ENCODE data around the gene RNASE7. TPM values are rescaled to one million over a fixed set of nuclear protein-coding genes. Genes with fewer than 3 reads are reported as not detected.

Gene RNASE7
- total RNA-seq, 2 donors from 2014 or later = 1.0 TPM; not detected in 1

- peak; percentile 1 for ATAC-seq
- intact Hi-C loops (cut with DNase I) = no loop called here
- TF ChIP-seq POLR2A (IDR thresholded peaks at IDR 0.05) (no peak), CTCF (IDR thresholded peaks at IDR 0.05) (no peak)
- 84 to 86% methylated on average over 36 to 41 of the region's 42 CpGs for WGBS, 2 donors
- DNase-seq = no peak
- H3K4me3 ChIP-seq = no peak overlapping the region
- H3K27me3 ChIP-seq = no peaks in the 10 kb centered on the region
- peaks cover 17% of the 10 kb centered on the region for H3K4me1 ChIP-seq
- peaks cover 0 to 2% of the 10 kb centered on the region in 2 donors for H3K36me3 ChIP-seq (replicated peaks in 1 of 2; ENCODE audit: insufficient read depth in 1 of 2, low read depth in 2 of 2)
- H3K9me3 ChIP-seq = no peaks in the 10 kb centered on the region
- H3K27ac ChIP-seq = peak overlapping the region in 2 of 4 donors; percentile 24 to 27
Observed at GRCh38 chr14:21091821-21092272, 49.7 kb downstream of the RNASE7 start.

- intact Hi-C loops (cut with DNase I) = no loop called here
- no peaks in the 10 kb centered on the region for H3K9me3 ChIP-seq
- DNase-seq (peak; percentile 87 to 92 (median 90)), ATAC-seq (peak; percentile 92)
- TF ChIP-seq CTCF (IDR thresholded peaks at IDR 0.05) (peak; percentile 100), POLR2A (IDR thresholded peaks at IDR 0.05) (no peak)
- 31 to 69% methylated on average over 19 to 50 of the region's 59 CpGs for WGBS, 2 donors
- H3K4me3 ChIP-seq = no peak overlapping the region
- H3K27ac ChIP-seq = peak overlapping the region in 2 of 4 donors; percentile 24 to 27
- peaks cover 22% of the 10 kb centered on the region for H3K4me1 ChIP-seq
- H3K27me3 ChIP-seq = no peaks in the 10 kb centered on the region
- H3K36me3 ChIP-seq (replicated peaks in 1 of 2; ENCODE audit: insufficient read depth in 1 of 2, low read depth in 2 of 2) = peaks cover 0 to 2% of the 10 kb centered on the region in 2 donors
Observed at GRCh38 chr14:21092273-21093011, 50.3 kb downstream of the RNASE7 start.

- no peaks in the 10 kb centered on the region for H3K9me3 ChIP-seq
- TF ChIP-seq CTCF (IDR thresholded peaks at IDR 0.05) (no peak), POLR2A (IDR thresholded peaks at IDR 0.05) (no peak)
- no peak overlapping the region for H3K4me3 ChIP-seq
- ATAC-seq (no peak), DNase-seq (no peak)
- no peak overlapping the region for H3K27ac ChIP-seq
- intact Hi-C loops (cut with DNase I) = no loop called here
- peaks cover 23% of the 10 kb centered on the region for H3K4me1 ChIP-seq
- peaks cover 0 to 2% of the 10 kb centered on the region in 2 donors for H3K36me3 ChIP-seq (replicated peaks in 1 of 2; ENCODE audit: insufficient read depth in 1 of 2, low read depth in 2 of 2)
- WGBS, 2 donors = 75 to 82% methylated on average over 35 to 36 of the region's 36 CpGs
- no peaks in the 10 kb centered on the region for H3K27me3 ChIP-seq
Observed at GRCh38 chr14:21093018-21093417, 50.9 kb downstream of the RNASE7 start.

Small RNA genes lying within 50 kb of the gene (microRNA-seq; reads per million reads assigned to microRNA genes)
- gene MIR6717 (ENCODE audit: borderline number of aligned reads in 2 of 2, borderline replicate concordance in 2 of 2) = 0 reads per million in 2 donors

Other genes starting within 250 kb of the RNASE7 start
- 100 to 1,000 TPM; 316 to 772 TPM for gene RNASE1, start 239.5 kb upstream of the RNASE7 start, total RNA-seq
- gene RNASE3, start 151.0 kb upstream of the RNASE7 start, total RNA-seq = not detected
- not detected for gene RNASE2, start 86.9 kb upstream of the RNASE7 start, total RNA-seq
- 10 to 100 TPM; 39.2 to 73.7 TPM for gene METTL17, start 52.4 kb upstream of the RNASE7 start, total RNA-seq
- gene SLC39A2, start 43.1 kb upstream of the RNASE7 start, total RNA-seq = not detected
- 100 to 1,000 TPM; 133 to 178 TPM for gene NDRG2, start 17.3 kb upstream of the RNASE7 start, total RNA-seq
- gene TPPP2, start 12.1 kb upstream of the RNASE7 start, total RNA-seq = 1 to 10 TPM in 1 of 2 donors, not detected in 1; 1.3 TPM
- gene RNASE13, start 7.6 kb upstream of the RNASE7 start, total RNA-seq = not detected
- not detected for gene RNASE8, start 15.5 kb downstream of the RNASE7 start, total RNA-seq
- gene ARHGEF40, start 27.9 kb downstream of the RNASE7 start, total RNA-seq = 100 to 1,000 TPM in 1 of 2 donors, 10 to 100 TPM in 1; 58.4 to 142 TPM
- gene ZNF219, start 56.3 kb downstream of the RNASE7 start, total RNA-seq = 10 to 100 TPM; 28.3 to 39.2 TPM
- 1 to 10 TPM in 1 of 2 donors, not detected in 1; 1.3 TPM for gene TMEM253, start 58.7 kb downstream of the RNASE7 start, total RNA-seq
- gene OR5AU1, start 113.7 kb downstream of the RNASE7 start, total RNA-seq = not detected
- gene HNRNPC, start 227.1 kb downstream of the RNASE7 start, total RNA-seq = 100 to 1,000 TPM; 245 to 251 TPM
- gene RPGRIP1, start 237.7 kb downstream of the RNASE7 start, total RNA-seq = not detected

All from body of pancreas (tissue), 4 donors.